A673 (cell line): ENCODE results near the gene ALOX12B. TPM values are rescaled to one million over a fixed set of nuclear protein-coding genes. Genes with fewer than 3 reads are reported as not detected.

Source experiments
- BruUV-seq: library from RNA; stranded (reverse); fragments of 400-500 nt; replicated peaks from 2 replicates; lab custom pipeline; 2021; lab: Mats Ljungman, UMichigan
- CTCF ChIA-PET: fragments of 300-600 bp; sonication (Branson Sonifier 250); formaldehyde crosslinking; loops from one replicate; lab custom pipeline; 2022; ENCODE audit warnings: antibody characterized with exemption; lab: Charles Lee
- POLR2A ChIA-PET: fragments of 300-600 bp; sonication (Branson Sonifier 250); formaldehyde crosslinking; loops from one replicate; lab custom pipeline; 2022; ENCODE audit warnings: antibody characterized with exemption; ENCODE audit not compliant: low non-redundant PET; lab: Charles Lee
- DNase-seq: peaks from one replicate; pipeline ENCODE4 v3.0.0-alpha.2; 2015; ENCODE audit warnings: low spot score
- H3K27ac ChIP-seq: fragments of 200-600 bp; sonication (generic); 2 replicates; pipeline ENCODE4 v1.5.1; 2016; ENCODE audit warnings: mixed run types, low read depth, mild to moderate bottlenecking, mixed read lengths, antibody characterized with exemption, low read length; ENCODE audit not compliant: poor library complexity, severe bottlenecking
- H3K27me3 ChIP-seq: fragments of 200-600 bp; sonication (generic); replicated peaks from 2 replicates; pipeline ENCODE4 v1.6.1; 2017; ENCODE audit warnings: mixed run types, low read depth, mild to moderate bottlenecking, mixed read lengths, antibody characterized with exemption, low read length; ENCODE audit not compliant: insufficient read depth, poor library complexity
- H3K36me3 ChIP-seq: fragments of 200-600 bp; sonication (generic); 2 replicates; pipeline ENCODE4 v1.6.1; 2016; ENCODE audit warnings: mixed run types, mild to moderate bottlenecking, mixed read lengths, antibody characterized with exemption, low read length; ENCODE audit not compliant: insufficient read depth, poor library complexity, severe bottlenecking
- H3K4me1 ChIP-seq: fragments of 200-600 bp; sonication (generic); 2 replicates; pipeline ENCODE4 v1.6.1; 2017; ENCODE audit warnings: mixed run types, mild to moderate bottlenecking, mixed read lengths, antibody characterized with exemption, low read length; ENCODE audit not compliant: insufficient read depth, poor library complexity, severe bottlenecking
- H3K4me3 ChIP-seq: fragments of 200-600 bp; sonication (generic); 2 replicates; pipeline ENCODE4 v1.5.1; 2016; ENCODE audit warnings: low read depth, mixed run types, mild to moderate bottlenecking, mixed read lengths, low read length; ENCODE audit not compliant: poor library complexity, severe bottlenecking
- H3K9me3 ChIP-seq: fragments of 200-600 bp; sonication (generic); 2 replicates; pipeline ENCODE4 v1.6.1; 2016; ENCODE audit warnings: mixed run types, low read depth, mild to moderate bottlenecking, mixed read lengths, antibody characterized with exemption, low read length; ENCODE audit not compliant: poor library complexity, severe bottlenecking
- EZH2 ChIP-seq: fragments of 200-600 bp; sonication (generic); IDR thresholded peaks from 2 replicates; pipeline ENCODE4 v1.6.1; 2017; ENCODE audit warnings: borderline replicate concordance, low read depth, mild to moderate bottlenecking, mixed read lengths, antibody characterized with exemption, low read length; ENCODE audit not compliant: poor library complexity, severe bottlenecking
- intact Hi-C: fragments of 100-400 bp; cut with micrococcal nuclease; formaldehyde crosslinking; loops from one replicate; pipeline ENCODE4 v1.10.0; 2022; ENCODE audit not compliant: unreplicated experiment
- total RNA-seq: library from RNA; stranded (reverse); gene quantifications from 2 replicates; pipeline ENCODE4 v1.2.3, GENCODE V29; 2021
- TF ChIP-seq, protein P1 (sequence below): fragments of 300-800, 200-600 bp; sonication (generic); conservative IDR thresholded peaks from 2 replicates; pipeline ENCODE4 v1.5.1; 2017; ENCODE audit warnings: low read depth, mild to moderate bottlenecking, antibody characterized with exemption, low read length, moderate library complexity, mixed read lengths

ALOX12B gene
- total RNA-seq, 1 experiment from 2014 or later = 0.39 TPM

DNA sequence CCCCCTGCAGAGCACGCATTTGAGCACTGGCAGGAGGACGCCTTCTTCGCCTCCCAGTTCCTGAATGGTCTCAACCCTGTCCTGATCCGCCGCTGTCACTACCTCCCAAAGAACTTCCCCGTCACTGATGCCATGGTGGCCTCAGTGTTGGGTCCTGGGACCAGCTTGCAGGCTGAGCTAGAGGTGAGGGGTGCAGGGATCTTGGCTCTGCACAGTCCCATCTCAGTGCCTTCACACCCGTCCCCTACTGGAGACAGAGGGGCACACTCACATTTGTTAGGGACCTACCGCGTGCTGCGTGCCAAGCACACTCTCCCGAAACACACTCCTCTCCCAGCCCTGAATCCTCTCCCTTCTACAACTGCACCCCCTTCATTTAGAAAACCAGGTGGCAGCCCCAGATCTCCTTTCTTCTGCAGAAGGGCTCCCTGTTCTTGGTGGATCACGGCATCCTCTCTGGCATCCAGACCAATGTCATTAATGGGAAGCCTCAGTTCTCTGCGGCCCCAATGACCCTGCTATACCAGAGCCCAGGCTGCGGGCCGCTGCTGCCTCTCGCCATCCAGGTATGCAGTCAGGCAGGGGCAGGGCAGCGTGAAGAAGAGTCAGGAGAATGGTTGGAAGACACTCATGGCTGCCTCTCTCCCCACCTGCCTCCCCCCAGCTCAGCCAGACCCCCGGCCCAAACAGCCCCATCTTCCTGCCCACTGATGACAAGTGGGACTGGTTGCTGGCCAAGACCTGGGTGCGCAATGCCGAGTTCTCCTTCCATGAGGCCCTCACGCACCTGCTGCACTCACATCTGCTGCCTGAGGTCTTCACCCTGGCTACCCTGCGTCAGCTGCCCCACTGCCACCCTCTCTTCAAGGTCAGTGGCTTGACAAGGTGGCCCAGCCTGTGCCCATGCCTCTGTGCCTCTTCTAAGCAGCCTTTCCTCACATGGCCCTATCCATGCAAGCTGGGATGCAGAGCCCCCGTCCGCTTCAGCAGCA lies 42.4 kb downstream of the ALOX12B start:
- no TSS peak for BruUV-seq
- intact Hi-C loops = loop anchor here (10.0 kb wide), 1 partner anchor 220 kb away; no protein-coding TSS in a partner anchor
- Histone ChIP-seq H3K27ac (no peak overlapping the region), H3K4me3 (no peak overlapping the region), H3K36me3 (no peaks in the 10 kb centered on the region), H3K27me3 (no peaks in the 10 kb centered on the region), H3K4me1 (peaks cover 6% of the 10 kb centered on the region), H3K9me3 (no peaks in the 10 kb centered on the region)
- ChIA-PET POLR2A (no interaction called here), CTCF (interaction anchor here (0.5 to 1.2 kb wide), 2 partner anchors 13 to 49 kb away, joined by 3 to 4 read pairs; no protein-coding TSS in a partner anchor)
- TF ChIP-seq, protein P1, sequence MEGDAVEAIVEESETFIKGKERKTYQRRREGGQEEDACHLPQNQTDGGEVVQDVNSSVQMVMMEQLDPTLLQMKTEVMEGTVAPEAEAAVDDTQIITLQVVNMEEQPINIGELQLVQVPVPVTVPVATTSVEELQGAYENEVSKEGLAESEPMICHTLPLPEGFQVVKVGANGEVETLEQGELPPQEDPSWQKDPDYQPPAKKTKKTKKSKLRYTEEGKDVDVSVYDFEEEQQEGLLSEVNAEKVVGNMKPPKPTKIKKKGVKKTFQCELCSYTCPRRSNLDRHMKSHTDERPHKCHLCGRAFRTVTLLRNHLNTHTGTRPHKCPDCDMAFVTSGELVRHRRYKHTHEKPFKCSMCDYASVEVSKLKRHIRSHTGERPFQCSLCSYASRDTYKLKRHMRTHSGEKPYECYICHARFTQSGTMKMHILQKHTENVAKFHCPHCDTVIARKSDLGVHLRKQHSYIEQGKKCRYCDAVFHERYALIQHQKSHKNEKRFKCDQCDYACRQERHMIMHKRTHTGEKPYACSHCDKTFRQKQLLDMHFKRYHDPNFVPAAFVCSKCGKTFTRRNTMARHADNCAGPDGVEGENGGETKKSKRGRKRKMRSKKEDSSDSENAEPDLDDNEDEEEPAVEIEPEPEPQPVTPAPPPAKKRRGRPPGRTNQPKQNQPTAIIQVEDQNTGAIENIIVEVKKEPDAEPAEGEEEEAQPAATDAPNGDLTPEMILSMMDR = no peak
- no peak for TF ChIP-seq EZH2
- no peak for DNase-seq

DNA sequence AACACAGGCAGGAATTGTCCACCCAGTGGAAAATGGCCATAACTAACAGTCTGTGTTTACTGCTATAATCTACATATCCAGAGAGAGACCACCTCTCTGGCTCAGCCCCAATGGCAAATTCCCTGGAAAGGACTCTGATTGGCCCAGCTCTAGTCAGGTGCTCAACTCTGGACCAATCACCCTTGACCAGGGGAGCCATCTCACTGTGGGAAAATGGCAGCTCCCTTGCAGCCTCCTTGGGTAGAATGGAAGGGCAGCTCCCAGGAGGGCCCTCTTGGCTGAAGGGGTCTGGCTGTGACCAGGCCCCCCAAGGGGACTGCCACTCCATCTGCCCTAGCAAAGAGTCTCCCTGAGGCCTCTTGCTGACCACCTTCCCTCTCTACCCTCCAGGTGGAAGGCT lies 45.5 kb downstream of the ALOX12B start:
- no TSS peak for BruUV-seq
- CTCF ChIA-PET = interaction anchor here (0.6 to 1.8 kb wide), 19 partner anchors 14 to 601 kb away, joined by 3 to 22 read pairs (median 4); partner anchors contain the start of genes NAA38 and TRAPPC1

DNA sequence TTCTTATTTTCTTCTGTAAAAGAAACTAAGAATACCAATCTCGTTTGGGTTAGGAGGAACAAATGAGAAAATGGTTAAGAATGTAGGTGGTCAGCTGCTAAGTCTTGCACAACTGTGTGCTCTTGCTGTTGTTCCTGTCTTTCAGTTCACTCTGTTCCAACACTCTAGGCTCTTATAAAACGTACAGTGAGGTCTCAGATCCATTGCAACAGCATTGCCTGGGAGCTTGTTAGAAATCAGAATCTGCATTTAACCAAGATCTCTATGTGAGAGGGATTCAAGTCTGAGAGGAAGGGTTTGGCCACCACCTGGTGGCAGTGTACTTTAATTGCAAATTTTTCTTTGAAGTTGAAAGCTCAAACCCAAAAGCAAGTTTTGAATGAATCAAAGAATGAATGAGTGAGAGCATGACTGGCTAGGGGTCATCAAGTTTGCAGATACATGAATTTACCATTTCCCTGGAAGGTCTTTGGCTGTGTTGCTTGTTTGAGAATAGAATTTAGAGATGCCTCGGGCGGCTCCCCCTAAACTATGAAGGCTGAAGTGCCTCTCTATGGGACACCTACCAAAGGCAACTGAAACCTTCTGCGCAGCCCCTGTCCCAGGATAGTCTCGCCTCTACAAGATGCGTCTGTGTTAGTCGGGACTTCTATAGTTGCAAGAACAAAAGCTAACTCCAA lies 46.1 kb downstream of the ALOX12B start:
- Histone ChIP-seq H3K27ac (no peak overlapping the region), H3K9me3 (no peaks in the 10 kb centered on the region), H3K4me3 (no peak overlapping the region), H3K4me1 (peaks cover 6% of the 10 kb centered on the region), H3K27me3 (no peaks in the 10 kb centered on the region), H3K36me3 (no peaks in the 10 kb centered on the region)
- peak; percentile 80 for DNase-seq
- BruUV-seq = no TSS peak
- POLR2A ChIA-PET = no interaction called here
- intact Hi-C loops = loop anchor here (1.0 to 10.0 kb wide), 5 partner anchors 15 to 299 kb away; no protein-coding TSS in a partner anchor
- TF ChIP-seq, protein P1 = peak; percentile 69
- no peak for TF ChIP-seq EZH2
- CTCF ChIA-PET = interaction anchor here (0.6 to 1.8 kb wide), 20 partner anchors 13 to 1203 kb away, joined by 3 to 22 read pairs (median 4); partner anchors contain the start of genes NAA38 and TRAPPC1

More for the DNA sequence above, 45.5 kb downstream of the ALOX12B start:
- no peak for TF ChIP-seq EZH2
- TF ChIP-seq, protein P1 = no peak
- peaks cover 6% of the 10 kb centered on the region for H3K4me1 ChIP-seq
- H3K9me3 ChIP-seq = no peaks in the 10 kb centered on the region
- H3K27me3 ChIP-seq = no peaks in the 10 kb centered on the region
- POLR2A ChIA-PET = no interaction called here
- peak; percentile 54 for DNase-seq
- H3K4me3 ChIP-seq = no peak overlapping the region
- H3K36me3 ChIP-seq = no peaks in the 10 kb centered on the region
- intact Hi-C loops = loop anchor here (1.0 to 10.0 kb wide), 5 partner anchors 15 to 299 kb away; no protein-coding TSS in a partner anchor
- no peak overlapping the region for H3K27ac ChIP-seq
